Tibial artery (tissue), 4 donors: ENCODE results near the gene LGALS7.
"Not testable (repeated sequence)": the region's sequence is repeated elsewhere in the genome, so short reads cannot be mapped to it uniquely, and the experiment has no call there.

ENCODE experiments used
- DNase-seq, 2 donors: peaks; one replicate each; pipeline ENCODE4 v3.0.0-alpha.2; 2019
- H3K27ac ChIP-seq, 2 donors: fragments of 200-600 bp; sonication (generic) in 1 of 2; 1 replicate in 1 of 2; 2 replicates in 1 of 2; pipeline ENCODE4 v1.5.1; 2018 to 2019; ENCODE audit warnings: mild to moderate bottlenecking in 1 of 2
- H3K27me3 ChIP-seq, 2 donors: fragments of 200-600 bp; sonication (generic) in 1 of 2; one replicate each; pipeline versions ENCODE4 v1.5.1 to v1.6.0; 2016 to 2019
- H3K36me3 ChIP-seq, 3 donors: fragments of 200-600 bp; sonication (generic) in 2 of 3; one replicate each; pipeline ENCODE4 v1.5.1; 2016 to 2019; ENCODE audit warnings: mild to moderate bottlenecking in 2 of 3
- H3K4me1 ChIP-seq, 4 donors: fragments of 200-600 bp; sonication (generic) in 2 of 4; 1 replicate in 3 of 4; 2 replicates in 1 of 4; pipeline ENCODE4 v1.5.1; 2016 to 2019
- H3K4me3 ChIP-seq, 2 donors: fragments of 200-600 bp; sonication (generic) in 1 of 2; 1 replicate in 1 of 2; 2 replicates in 1 of 2; pipeline ENCODE4 v1.5.1; 2018 to 2019; ENCODE audit warnings: mild to moderate bottlenecking in 2 of 2
- H3K9me3 ChIP-seq, 3 donors: fragments of 200-600 bp; sonication (generic) in 1 of 3; one replicate each; pipeline ENCODE4 v1.5.1; 2016 to 2019
- CTCF ChIP-seq, 2 experiments: fragments of 200-600 bp in 1 of 2; fragments of 450-650 bp in 1 of 2; IDR thresholded peaks; one replicate each; pipeline ENCODE4 v1.5.1; 2017 to 2019; ENCODE audit warnings: antibody characterized with exemption in 2 of 2, mild to moderate bottlenecking in 1 of 2, moderate library complexity in 1 of 2
- intact Hi-C: fragments of 100-400 bp; cut with DNase I; formaldehyde crosslinking; loops from one replicate; pipeline ENCODE4 v1.15.0; 2023; ENCODE audit warnings: low total_unique reads

Gene LGALS7

GRCh38 chr19:38809592-38810252 is 36.4 kb upstream of the LGALS7 start:
- intact Hi-C loops = no loop called here
- DNase-seq = no peak
- Histone ChIP-seq H3K4me1 (no peaks in the 10 kb centered on the region), H3K27ac (no peak overlapping the region), H3K36me3 (peaks cover 0 to 3% (median under 1%) of the 10 kb centered on the region in 3 donors), H3K4me3 (no peak overlapping the region), H3K9me3 (no peaks in the 10 kb centered on the region), H3K27me3 (no peaks in the 10 kb centered on the region)
- no peak for TF ChIP-seq CTCF (IDR thresholded peaks at IDR 0.05)

GRCh38 chr19:38808741-38809140 is 35.4 kb upstream of the LGALS7 start:
- Histone ChIP-seq H3K27me3 (no peaks in the 10 kb centered on the region), H3K27ac (no peak overlapping the region), H3K4me1 (no peaks in the 10 kb centered on the region), H3K4me3 (no peak overlapping the region), H3K9me3 (no peaks in the 10 kb centered on the region), H3K36me3 (peaks cover 0 to 3% (median 0%) of the 10 kb centered on the region in 3 donors)
- TF ChIP-seq CTCF (IDR thresholded peaks at IDR 0.05) = no peak
- no peak for DNase-seq
- intact Hi-C loops = no loop called here

GRCh38 chr19:38807374-38808098 is 34.2 kb upstream of the LGALS7 start:
- H3K36me3 ChIP-seq, H3K27me3 ChIP-seq, H3K9me3 ChIP-seq, H3K4me1 ChIP-seq, H3K27ac ChIP-seq, intact Hi-C loops, H3K4me3 ChIP-seq, DNase-seq: not testable (repeated sequence)

- no peak for TF ChIP-seq CTCF (IDR thresholded peaks at IDR 0.05)
- Histone ChIP-seq H3K4me1 (no peaks in the 10 kb centered on the region), H3K4me3 (no peak overlapping the region), H3K36me3 (peaks cover 0 to 11% (median 0%) of the 10 kb centered on the region in 3 donors), H3K27ac (no peak overlapping the region), H3K27me3 (no peaks in the 10 kb centered on the region), H3K9me3 (no peaks in the 10 kb centered on the region)
- intact Hi-C loops = no loop called here
- DNase-seq = no peak
Measured at GRCh38 chr19:38806371-38806770, 33.1 kb upstream of the LGALS7 start.

- Histone ChIP-seq H3K4me1 (no peaks in the 10 kb centered on the region), H3K9me3 (no peaks in the 10 kb centered on the region), H3K27me3 (no peaks in the 10 kb centered on the region), H3K4me3 (no peak overlapping the region), H3K27ac (no peak overlapping the region), H3K36me3 (peaks cover 0 to 11% (median 0%) of the 10 kb centered on the region in 3 donors)
- intact Hi-C loops = no loop called here
- no peak for DNase-seq
- no peak for TF ChIP-seq CTCF (IDR thresholded peaks at IDR 0.05)
Measured at GRCh38 chr19:38805180-38805579, 31.9 kb upstream of the LGALS7 start.

- no peak overlapping the region for H3K4me3 ChIP-seq
- no peak for TF ChIP-seq CTCF (IDR thresholded peaks at IDR 0.05)
- no peaks in the 10 kb centered on the region for H3K9me3 ChIP-seq
- DNase-seq = no peak
- no peaks in the 10 kb centered on the region for H3K27me3 ChIP-seq
- no peak overlapping the region for H3K27ac ChIP-seq
- intact Hi-C loops = no loop called here
- H3K36me3 ChIP-seq = peaks cover 0 to 11% (median 0%) of the 10 kb centered on the region in 3 donors
- no peaks in the 10 kb centered on the region for H3K4me1 ChIP-seq
Measured at GRCh38 chr19:38803543-38803942, 30.2 kb upstream of the LGALS7 start.
